K562 (cell line): ENCODE data around the gene DCTN2. TPM values are rescaled to one million over a fixed set of nuclear protein-coding genes. Genes with fewer than 3 reads are reported as not detected.

Experiments
- CBX2 ChIP-seq: fragments of 200-600 bp; sonication (generic); IDR thresholded peaks from one replicate; pipeline ENCODE4 v1.6.1; 2012; ENCODE audit warnings: mild to moderate bottlenecking, low read length, inconsistent platforms; ENCODE audit not compliant: insufficient read depth, poor library complexity, severe bottlenecking
- COPS2 ChIP-seq: fragments of 450-650 bp; conservative IDR thresholded peaks from 2 replicates; pipeline ENCODE4 v1.6.1; 2016; ENCODE audit warnings: mild to moderate bottlenecking, moderate library complexity
- CTBP1 ChIP-seq: fragments of 450-650 bp; IDR thresholded peaks from 2 replicates; pipeline ENCODE4 v1.6.1; 2016; ENCODE audit warnings: borderline replicate concordance
- ETV5 ChIP-seq: sonication (generic); formaldehyde crosslinking; IDR thresholded peaks from 2 replicates; pipeline ENCODE4 v1.4.0; 2020; ENCODE audit warnings: low read depth, mild to moderate bottlenecking, missing genetic modification reagents
- PHF8 ChIP-seq: fragments of 200-600 bp; sonication (generic); IDR thresholded peaks from 2 replicates; pipeline ENCODE4 v1.6.1; 2012; ENCODE audit warnings: mixed run types, mild to moderate bottlenecking, inconsistent platforms, low read length, moderate library complexity, borderline replicate concordance
- POLR2AphosphoS5 ChIP-seq: IDR thresholded peaks from 2 replicates; pipeline ENCODE4 v1.6.1; 2011; ENCODE audit warnings: mild to moderate bottlenecking, low read depth, low read length, moderate library complexity; ENCODE audit not compliant: control insufficient read depth, insufficient read depth
- RAD21 ChIP-seq, 2 experiments: fragments of 250-450 bp in 1 of 2; fragments of 450-650 bp in 1 of 2; sonication (Bioruptor Pico) in 1 of 2; formaldehyde crosslinking in 1 of 2; IDR thresholded peaks in 1 of 2; conservative IDR thresholded peaks in 1 of 2; 2 replicates each; pipeline versions ENCODE4 v1.4.0 to v1.8.0; 2020 to 2022; ENCODE audit warnings: mild to moderate bottlenecking in 2 of 2, moderate library complexity in 1 of 2
- RBFOX2 ChIP-seq: fragments of 200-400 bp; formaldehyde crosslinking; IDR thresholded peaks from 2 replicates; pipeline ENCODE4 v1.6.1; 2017; ENCODE audit warnings: low read depth, mild to moderate bottlenecking, low read length, moderate library complexity
- SMAD1 ChIP-seq: fragments of 150-350 bp; IDR thresholded peaks from 2 replicates; pipeline ENCODE4 v1.6.1; 2014; ENCODE audit warnings: low read length, low read depth; ENCODE audit not compliant: partially characterized antibody
- ZBTB11 ChIP-seq, 3 experiments: fragments of 200-800 bp in 1 of 3; fragments of 250-450 bp in 1 of 3; fragments of 450-650 bp in 1 of 3; sonication (Bioruptor Pico) in 1 of 3; sonication (Bioruptor generic) in 1 of 3; formaldehyde crosslinking in 1 of 3; IDR thresholded peaks; 2 replicates each; pipeline versions ENCODE4 v1.6.1 to v1.8.0; 2016 to 2022; ENCODE audit warnings: mild to moderate bottlenecking in 2 of 3, missing genetic modification characterization in 2 of 3, missing compliant biosample characterization in 1 of 3, moderate library complexity in 1 of 3
- ZNF592 ChIP-seq: fragments of 450-650 bp; IDR thresholded peaks from 2 replicates; pipeline ENCODE4 v1.6.1; 2017; ENCODE audit warnings: antibody characterized with exemption, mild to moderate bottlenecking
- ZNF740 ChIP-seq, 3 experiments: fragments of 200-800 bp in 1 of 3; sonication (Bioruptor generic) in 1 of 3; sonication (generic) in 1 of 3; formaldehyde crosslinking in 1 of 3; IDR thresholded peaks; 2 replicates each; pipeline versions ENCODE4 v1.6.1 to v1.8.0; 2016 to 2022; ENCODE audit warnings: mild to moderate bottlenecking in 2 of 3, missing compliant biosample characterization in 2 of 3, missing genetic modification characterization in 2 of 3, missing genetic modification reagents in 1 of 3
- ZNF785 ChIP-seq: fragments of 250-450 bp; sonication (Bioruptor Pico); IDR thresholded peaks from 2 replicates; pipeline ENCODE4 v1.4.0; 2020; ENCODE audit warnings: mild to moderate bottlenecking
- polyA plus RNA-seq, 8 experiments: library from polyadenylated mRNA; depleted of rRNA in 4 of 8; stranded (reverse) in 5 of 8; unstranded in 3 of 8; fragments of >200 nt; fragmentation: Nextera tagmentation in 2 of 8; fragmentation: Illumina TruSeq in 1 of 8; extraction: Ambion mirVana in 2 of 8; extraction: Trizol in 1 of 8; gene quantifications; 2 replicates each; pipeline versions ENCODE4 v1.2.1 to v1.2.3, GENCODE V29; 2011 to 2014; ENCODE audit warnings: inconsistent platforms in 1 of 8, missing spikeins in 1 of 8
- total RNA-seq, 7 experiments: library from RNA; depleted of rRNA in 6 of 7; stranded (reverse); fragments of >200 nt in 6 of 7; fragmentation: Illumina TruSeq in 2 of 7; extraction: Trizol in 2 of 7; gene quantifications; 2 replicates each; pipeline versions ENCODE4 v1.2.1 to v1.2.3, GENCODE V29; 2011 to 2021; ENCODE audit warnings: low replicate concordance in 1 of 7

DCTN2 gene
- total and polyA plus RNA-seq, 9 of the 15 experiments (the other 6 are each of a cell fraction or from before 2014, with no cell fraction given) = 43.6 to 270 (median 125) TPM

GRCh38 chr12:57546438-57547287 lies at the start of gene DCTN2 (continued):
- TF ChIP-seq ZNF785 (CRISPR knock-in tag) = no peak
- peak; percentile 60 for TF ChIP-seq POLR2AphosphoS5
- 0 out of 2 replicates have a peak, but pooled peaks have one; percentile 50 for TF ChIP-seq ZNF592
- peak; percentile 89 for TF ChIP-seq RBFOX2
- peak; percentile 58; the same call in 1 of the 2 replicates for TF ChIP-seq PHF8
- TF ChIP-seq ZBTB11 (CRISPR knock-in tag; IDR thresholded peaks at IDR 0.05) = peak in 2 of 3 experiments; percentile 29 to 74; a peak in 3 of 6 replicates
- 0 out of 2 replicates have a peak, but pooled peaks have one; percentile 49 for TF ChIP-seq ETV5 (CRISPR knock-in tag)
- no peak for TF ChIP-seq CBX2
- no peak for TF ChIP-seq COPS2
- peak; percentile 62; the same call in 1 of the 2 replicates for TF ChIP-seq ZNF740 (CRISPR knock-in tag; IDR thresholded peaks at IDR 0.05)
- TF ChIP-seq ZNF740 (tag; IDR thresholded peaks at IDR 0.05) = no peak
- no peak for TF ChIP-seq RAD21 (CRISPR knock-in tag; conservative IDR thresholded peaks at IDR 0.05 in 1 of 2, IDR thresholded peaks at IDR 0.05 in 1 of 2)
- peak; percentile 15 for TF ChIP-seq SMAD1
- peak; percentile 9; the same call in 1 of the 2 replicates for TF ChIP-seq CTBP1
